WTC11 (cell line): ENCODE data around the gene GABRG3.

ENCODE experiments used
- CBFB ChIP-seq: sonication (generic); formaldehyde crosslinking; IDR thresholded peaks from 2 replicates; pipeline ENCODE4 v1.8.1; 2022; ENCODE audit warnings: mild to moderate bottlenecking, low read depth, missing genetic modification reagents
- CTCF ChIP-seq: fragments of 200-600 bp; IDR thresholded peaks from 2 replicates; pipeline ENCODE4 v1.8.0; 2022; ENCODE audit warnings: antibody characterized with exemption
- JUN ChIP-seq: sonication (generic); formaldehyde crosslinking; IDR thresholded peaks from 2 replicates; pipeline ENCODE4 v1.8.0; 2023; ENCODE audit warnings: mild to moderate bottlenecking, missing genetic modification reagents

GRCh38 chr15:27293607-27294006 lies 322.6 kb downstream of the GABRG3 start:
- no peak for TF ChIP-seq CTCF
- no peak for TF ChIP-seq JUN
- no peak for TF ChIP-seq CBFB (CRISPR knock-in tag)
